Fibroblast of villous mesenchyme (primary cell): Measurements from ENCODE around the gene TWSG1. TPM values are rescaled to one million over a fixed set of nuclear protein-coding genes. Genes with fewer than 3 reads are reported as not detected.
A peak's percentile ranks its signal among the peaks of the same experiment; 100 is the strongest.
"Not testable (repeated sequence)": the region's sequence is repeated elsewhere in the genome, so short reads cannot be mapped to it uniquely, and the experiment has no call there.

Source experiments
- DNase-seq: peaks from one replicate; pipeline ENCODE4 v3.0.0-alpha.2; 2010; ENCODE audit warnings: low read depth
- H3K4me3 ChIP-seq: 2 replicates; pipeline ENCODE4 v1.5.1; 2011; ENCODE audit warnings: low read depth, mild to moderate bottlenecking, low read length
- CTCF ChIP-seq: IDR thresholded peaks from 2 replicates; pipeline ENCODE4 v1.5.1; 2012; ENCODE audit warnings: low read depth, mild to moderate bottlenecking, low read length; ENCODE audit not compliant: insufficient read depth
- total RNA-seq: library from RNA; depleted of rRNA; stranded (reverse); fragments of >200 nt; gene quantifications from 2 replicates; pipeline ENCODE4 v1.2.3, GENCODE V29; 2012

The TWSG1 gene
- total RNA-seq, 1 donor = 181 TPM

GRCh38 chr18:9359796-9360195 is 25.2 kb downstream of the TWSG1 start:
- H3K4me3 ChIP-seq = no peak overlapping the region
- TF ChIP-seq CTCF = no peak
- DNase-seq = no peak

- no peak for TF ChIP-seq CTCF
- H3K4me3 ChIP-seq = no peak overlapping the region
- DNase-seq = peak; percentile 61
Observed at GRCh38 chr18:9361191-9361590, 26.6 kb downstream of the TWSG1 start.

GRCh38 chr18:9362869-9363268 is 28.3 kb downstream of the TWSG1 start:
- no peak for DNase-seq
- no peak for TF ChIP-seq CTCF

GRCh38 chr18:9364242-9364641 is 29.7 kb downstream of the TWSG1 start:
- H3K4me3 ChIP-seq = no peak overlapping the region
- no peak for TF ChIP-seq CTCF
- no peak for DNase-seq

More at GRCh38 chr18:9362869-9363268, 28.3 kb downstream of the TWSG1 start:
- no peak overlapping the region for H3K4me3 ChIP-seq

GRCh38 chr18:9365406-9365805 is 30.8 kb downstream of the TWSG1 start:
- no peak for DNase-seq
- no peak overlapping the region for H3K4me3 ChIP-seq
- no peak for TF ChIP-seq CTCF

- no peak overlapping the region for H3K4me3 ChIP-seq
- TF ChIP-seq CTCF = peak; percentile 34
- DNase-seq = peak; percentile 33
Observed at GRCh38 chr18:9366126-9366714, 31.6 kb downstream of the TWSG1 start.

GRCh38 chr18:9373254-9373653 is 38.7 kb downstream of the TWSG1 start:
- peak; percentile 36 for DNase-seq
- H3K4me3 ChIP-seq = not testable (repeated sequence)

- DNase-seq = no peak
- H3K4me3 ChIP-seq = no peak overlapping the region
- no peak for TF ChIP-seq CTCF
Observed at GRCh38 chr18:9379118-9379517, 44.5 kb downstream of the TWSG1 start.
